A673 (cell line): ENCODE data around the gene COL4A3. TPM values are rescaled to one million over a fixed set of nuclear protein-coding genes. Genes with fewer than 3 reads are reported as not detected.

ENCODE experiments used
- BruUV-seq: library from RNA; stranded (reverse); fragments of 400-500 nt; replicated peaks from 2 replicates; lab custom pipeline; 2021; lab: Mats Ljungman, UMichigan
- CTCF ChIA-PET: fragments of 300-600 bp; sonication (Branson Sonifier 250); formaldehyde crosslinking; loops from one replicate; lab custom pipeline; 2022; ENCODE audit warnings: antibody characterized with exemption; lab: Charles Lee
- POLR2A ChIA-PET: fragments of 300-600 bp; sonication (Branson Sonifier 250); formaldehyde crosslinking; loops from one replicate; lab custom pipeline; 2022; ENCODE audit warnings: antibody characterized with exemption; ENCODE audit not compliant: low non-redundant PET; lab: Charles Lee
- DNase-seq: peaks from one replicate; pipeline ENCODE4 v3.0.0-alpha.2; 2015; ENCODE audit warnings: low spot score
- H3K27ac ChIP-seq: fragments of 200-600 bp; sonication (generic); 2 replicates; pipeline ENCODE4 v1.5.1; 2016; ENCODE audit warnings: mixed run types, low read depth, mild to moderate bottlenecking, mixed read lengths, antibody characterized with exemption, low read length; ENCODE audit not compliant: poor library complexity, severe bottlenecking
- H3K27me3 ChIP-seq: fragments of 200-600 bp; sonication (generic); replicated peaks from 2 replicates; pipeline ENCODE4 v1.6.1; 2017; ENCODE audit warnings: mixed run types, low read depth, mild to moderate bottlenecking, mixed read lengths, antibody characterized with exemption, low read length; ENCODE audit not compliant: insufficient read depth, poor library complexity
- H3K36me3 ChIP-seq: fragments of 200-600 bp; sonication (generic); 2 replicates; pipeline ENCODE4 v1.6.1; 2016; ENCODE audit warnings: mixed run types, mild to moderate bottlenecking, mixed read lengths, antibody characterized with exemption, low read length; ENCODE audit not compliant: insufficient read depth, poor library complexity, severe bottlenecking
- H3K4me1 ChIP-seq: fragments of 200-600 bp; sonication (generic); 2 replicates; pipeline ENCODE4 v1.6.1; 2017; ENCODE audit warnings: mixed run types, mild to moderate bottlenecking, mixed read lengths, antibody characterized with exemption, low read length; ENCODE audit not compliant: insufficient read depth, poor library complexity, severe bottlenecking
- H3K4me3 ChIP-seq: fragments of 200-600 bp; sonication (generic); 2 replicates; pipeline ENCODE4 v1.5.1; 2016; ENCODE audit warnings: low read depth, mixed run types, mild to moderate bottlenecking, mixed read lengths, low read length; ENCODE audit not compliant: poor library complexity, severe bottlenecking
- H3K9me3 ChIP-seq: fragments of 200-600 bp; sonication (generic); 2 replicates; pipeline ENCODE4 v1.6.1; 2016; ENCODE audit warnings: mixed run types, low read depth, mild to moderate bottlenecking, mixed read lengths, antibody characterized with exemption, low read length; ENCODE audit not compliant: poor library complexity, severe bottlenecking
- EZH2 ChIP-seq: fragments of 200-600 bp; sonication (generic); IDR thresholded peaks from 2 replicates; pipeline ENCODE4 v1.6.1; 2017; ENCODE audit warnings: borderline replicate concordance, low read depth, mild to moderate bottlenecking, mixed read lengths, antibody characterized with exemption, low read length; ENCODE audit not compliant: poor library complexity, severe bottlenecking
- intact Hi-C: fragments of 100-400 bp; cut with micrococcal nuclease; formaldehyde crosslinking; loops from one replicate; pipeline ENCODE4 v1.10.0; 2022; ENCODE audit not compliant: unreplicated experiment
- total RNA-seq: library from RNA; stranded (reverse); gene quantifications from 2 replicates; pipeline ENCODE4 v1.2.3, GENCODE V29; 2021
- TF ChIP-seq, protein P1 (sequence below): fragments of 300-800, 200-600 bp; sonication (generic); conservative IDR thresholded peaks from 2 replicates; pipeline ENCODE4 v1.5.1; 2017; ENCODE audit warnings: low read depth, mild to moderate bottlenecking, antibody characterized with exemption, low read length, moderate library complexity, mixed read lengths

The COL4A3 gene
- total RNA-seq, 1 experiment from 2014 or later, result not detected

DNA sequence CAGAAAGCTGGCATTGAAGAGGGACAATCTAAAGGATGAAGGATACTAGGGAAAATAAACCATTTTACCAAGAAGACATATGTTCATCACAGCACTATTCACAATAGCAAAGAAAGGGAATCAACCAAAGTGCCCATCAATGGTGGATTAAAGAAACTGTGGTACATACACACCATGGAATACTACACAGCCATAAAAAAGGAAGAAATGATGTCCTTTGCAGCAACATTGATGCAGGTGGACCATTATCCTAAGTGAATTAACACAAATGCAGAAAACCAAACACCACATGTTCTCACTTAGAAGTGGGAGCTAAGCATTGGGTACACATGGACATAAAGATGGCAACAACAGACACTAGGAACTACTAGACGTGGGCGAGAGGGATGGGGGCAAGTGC is 153.4 kb downstream of the COL4A3 start:
- Histone ChIP-seq H3K36me3 (no peaks in the 10 kb centered on the region), H3K27me3 (no peaks in the 10 kb centered on the region), H3K4me3 (no peak overlapping the region), H3K9me3 (peaks cover 4% of the 10 kb centered on the region), H3K4me1 (no peaks in the 10 kb centered on the region), H3K27ac (no peak overlapping the region)
- ChIA-PET CTCF (no interaction called here), POLR2A (no interaction called here)
- TF ChIP-seq, protein P1, sequence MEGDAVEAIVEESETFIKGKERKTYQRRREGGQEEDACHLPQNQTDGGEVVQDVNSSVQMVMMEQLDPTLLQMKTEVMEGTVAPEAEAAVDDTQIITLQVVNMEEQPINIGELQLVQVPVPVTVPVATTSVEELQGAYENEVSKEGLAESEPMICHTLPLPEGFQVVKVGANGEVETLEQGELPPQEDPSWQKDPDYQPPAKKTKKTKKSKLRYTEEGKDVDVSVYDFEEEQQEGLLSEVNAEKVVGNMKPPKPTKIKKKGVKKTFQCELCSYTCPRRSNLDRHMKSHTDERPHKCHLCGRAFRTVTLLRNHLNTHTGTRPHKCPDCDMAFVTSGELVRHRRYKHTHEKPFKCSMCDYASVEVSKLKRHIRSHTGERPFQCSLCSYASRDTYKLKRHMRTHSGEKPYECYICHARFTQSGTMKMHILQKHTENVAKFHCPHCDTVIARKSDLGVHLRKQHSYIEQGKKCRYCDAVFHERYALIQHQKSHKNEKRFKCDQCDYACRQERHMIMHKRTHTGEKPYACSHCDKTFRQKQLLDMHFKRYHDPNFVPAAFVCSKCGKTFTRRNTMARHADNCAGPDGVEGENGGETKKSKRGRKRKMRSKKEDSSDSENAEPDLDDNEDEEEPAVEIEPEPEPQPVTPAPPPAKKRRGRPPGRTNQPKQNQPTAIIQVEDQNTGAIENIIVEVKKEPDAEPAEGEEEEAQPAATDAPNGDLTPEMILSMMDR, result no peak
- no peak for TF ChIP-seq EZH2
- DNase-seq, result no peak
- intact Hi-C loops, result no loop called here
- no TSS peak for BruUV-seq

DNA sequence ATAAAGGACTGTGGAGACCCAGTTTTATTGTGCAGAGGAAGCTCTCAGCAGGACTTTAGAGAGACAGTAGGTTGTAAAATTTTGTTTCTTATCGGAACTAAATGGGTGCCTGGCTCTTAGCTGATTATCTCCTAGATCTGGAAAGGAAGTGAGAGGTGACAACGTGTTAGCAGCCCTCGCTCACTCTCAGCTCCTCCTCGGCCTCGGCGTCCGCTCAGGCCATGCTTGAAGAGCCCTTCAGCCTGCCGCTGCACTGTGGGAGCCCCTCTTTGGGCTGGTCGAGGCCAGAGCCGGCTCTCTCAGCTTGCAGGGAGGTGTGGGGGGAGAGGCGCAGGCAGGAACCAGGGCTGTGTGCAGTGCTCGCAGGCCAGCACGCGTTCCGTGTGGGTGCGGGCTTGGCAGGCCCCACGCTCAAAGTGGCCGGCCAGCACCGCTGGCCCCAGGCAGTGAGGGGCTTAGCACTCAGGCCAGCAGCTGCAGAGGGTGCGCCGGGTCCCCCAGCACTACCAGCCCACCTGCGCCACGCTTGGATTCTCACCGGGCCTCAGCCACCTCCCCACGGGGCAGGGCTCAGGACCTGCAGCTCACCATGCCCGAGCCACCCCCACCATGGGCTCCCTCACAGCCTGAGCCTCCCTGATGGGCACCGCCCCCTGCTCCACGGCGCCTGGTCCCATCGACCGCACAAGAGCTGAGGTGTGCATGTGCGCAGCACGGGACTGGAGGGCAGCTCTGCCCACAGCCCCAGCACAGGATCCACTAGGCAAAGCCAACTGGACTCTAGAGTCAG is 156.1 kb downstream of the COL4A3 start:
- CTCF ChIA-PET, result no interaction called here
- Histone ChIP-seq H3K27me3 (no peaks in the 10 kb centered on the region), H3K4me1 (no peaks in the 10 kb centered on the region), H3K4me3 (no peak overlapping the region), H3K9me3 (peaks cover 5% of the 10 kb centered on the region), H3K27ac (no peak overlapping the region), H3K36me3 (no peaks in the 10 kb centered on the region)
- POLR2A ChIA-PET, result no interaction called here
- intact Hi-C loops, result no loop called here
- DNase-seq, result no peak
- TF ChIP-seq EZH2, result no peak
- TF ChIP-seq, protein P1, result no peak
- no TSS peak for BruUV-seq

DNA sequence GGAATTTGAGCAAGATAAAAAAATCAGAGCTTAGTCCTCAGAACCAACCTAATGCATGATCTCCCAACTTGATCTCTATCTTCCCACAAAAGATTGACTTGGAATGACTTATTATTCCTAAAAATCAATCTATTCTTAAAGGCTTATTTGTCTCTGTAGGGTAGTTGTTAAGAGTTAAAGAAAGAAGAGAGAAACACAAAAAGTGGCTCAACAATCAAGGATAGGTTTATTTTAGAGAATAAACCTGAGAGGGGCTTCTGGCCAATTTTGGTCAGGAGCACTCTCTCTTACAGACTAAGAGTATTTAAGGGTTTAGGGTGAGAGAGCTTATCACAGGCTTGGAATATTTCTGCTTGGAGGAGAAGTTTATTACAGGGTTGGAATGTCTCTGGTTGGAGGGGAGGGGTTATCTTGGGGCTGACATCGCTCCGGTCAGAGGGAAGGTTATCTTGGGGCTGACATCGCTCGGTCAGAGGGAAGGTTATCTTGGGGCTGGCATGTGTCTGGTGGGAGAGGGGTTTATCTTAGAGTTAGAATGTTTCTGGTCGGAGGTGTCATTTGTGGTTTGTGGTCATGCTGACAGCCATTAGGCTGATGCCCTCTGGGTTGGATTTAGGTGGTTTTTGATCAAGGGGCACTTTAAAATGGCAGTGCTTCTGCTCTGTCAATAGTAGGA is 158.2 kb downstream of the COL4A3 start:
- Histone ChIP-seq H3K4me1 (peaks cover 16% of the 10 kb centered on the region), H3K9me3 (peaks cover 5% of the 10 kb centered on the region), H3K27ac (no peak overlapping the region), H3K36me3 (no peaks in the 10 kb centered on the region), H3K4me3 (no peak overlapping the region), H3K27me3 (no peaks in the 10 kb centered on the region)
- POLR2A ChIA-PET, result no interaction called here
- no TSS peak for BruUV-seq
- TF ChIP-seq, protein P1, result no peak
- no peak for TF ChIP-seq EZH2
- CTCF ChIA-PET, result no interaction called here
- no peak for DNase-seq
- intact Hi-C loops, result no loop called here
